Measurements from ENCODE around the gene MYOCD.

Gene MYOCD

GRCh38 chr17:12712941-12713340, 47.3 kb downstream of the MYOCD start:
- no peak for DNase-seq

- no peak for DNase-seq
Measured at GRCh38 chr17:12719948-12720347, 54.3 kb downstream of the MYOCD start.

- DNase-seq, result no peak
Measured at GRCh38 chr17:12721581-12721980, 55.9 kb downstream of the MYOCD start.

GRCh38 chr17:12722282-12722681, 56.6 kb downstream of the MYOCD start:
- DNase-seq, result no peak

- no peak for DNase-seq
Measured at GRCh38 chr17:12726131-12726530, 60.4 kb downstream of the MYOCD start.

GRCh38 chr17:12727076-12727760, 61.5 kb downstream of the MYOCD start:
- DNase-seq, result no peak

- no peak for DNase-seq
Measured at GRCh38 chr17:12727881-12728280, 62.2 kb downstream of the MYOCD start.

- DNase-seq, result no peak
Measured at GRCh38 chr17:12729086-12729485, 63.4 kb downstream of the MYOCD start.

- no peak for DNase-seq
Measured at GRCh38 chr17:12730421-12730820, 64.7 kb downstream of the MYOCD start.

GRCh38 chr17:12730931-12731521, 65.3 kb downstream of the MYOCD start:
- no peak for DNase-seq

GRCh38 chr17:12731839-12732238, 66.1 kb downstream of the MYOCD start:
- DNase-seq, result no peak

GRCh38 chr17:12732366-12732765, 66.7 kb downstream of the MYOCD start:
- no peak for DNase-seq

GRCh38 chr17:12734926-12735325, 69.2 kb downstream of the MYOCD start:
- DNase-seq, result no peak

- no peak for DNase-seq
Measured at GRCh38 chr17:12735517-12735916, 69.8 kb downstream of the MYOCD start.

GRCh38 chr17:12736526-12736925, 70.8 kb downstream of the MYOCD start:
- no peak for DNase-seq

- DNase-seq, result no peak
Measured at GRCh38 chr17:12737740-12738469, 72.2 kb downstream of the MYOCD start.

- DNase-seq, result no peak
Measured at GRCh38 chr17:12738624-12739023, 72.9 kb downstream of the MYOCD start.

GRCh38 chr17:12739500-12739899, 73.8 kb downstream of the MYOCD start:
- no peak for DNase-seq

- DNase-seq, result no peak
Measured at GRCh38 chr17:12743046-12743445, 77.4 kb downstream of the MYOCD start.

GRCh38 chr17:12744298-12744697, 78.6 kb downstream of the MYOCD start:
- DNase-seq, result no peak

- no peak for DNase-seq
Measured at GRCh38 chr17:12744786-12745185, 79.1 kb downstream of the MYOCD start.

GRCh38 chr17:12745486-12745885, 79.8 kb downstream of the MYOCD start:
- no peak for DNase-seq

- DNase-seq, result no peak
Measured at GRCh38 chr17:12756786-12757185, 91.1 kb downstream of the MYOCD start.

- DNase-seq, result no peak
Measured at GRCh38 chr17:12759090-12759489, 93.4 kb downstream of the MYOCD start.

Data from NCI-H2081 treated with DMSO at 0.1 percent for 48 hours (cell line).